Measurements from ENCODE around the gene FOXQ1.
"Not testable (repeated sequence)": the region's sequence is repeated elsewhere in the genome, so short reads cannot be mapped to it uniquely, and the experiment has no call there.

Gene FOXQ1

DNA sequence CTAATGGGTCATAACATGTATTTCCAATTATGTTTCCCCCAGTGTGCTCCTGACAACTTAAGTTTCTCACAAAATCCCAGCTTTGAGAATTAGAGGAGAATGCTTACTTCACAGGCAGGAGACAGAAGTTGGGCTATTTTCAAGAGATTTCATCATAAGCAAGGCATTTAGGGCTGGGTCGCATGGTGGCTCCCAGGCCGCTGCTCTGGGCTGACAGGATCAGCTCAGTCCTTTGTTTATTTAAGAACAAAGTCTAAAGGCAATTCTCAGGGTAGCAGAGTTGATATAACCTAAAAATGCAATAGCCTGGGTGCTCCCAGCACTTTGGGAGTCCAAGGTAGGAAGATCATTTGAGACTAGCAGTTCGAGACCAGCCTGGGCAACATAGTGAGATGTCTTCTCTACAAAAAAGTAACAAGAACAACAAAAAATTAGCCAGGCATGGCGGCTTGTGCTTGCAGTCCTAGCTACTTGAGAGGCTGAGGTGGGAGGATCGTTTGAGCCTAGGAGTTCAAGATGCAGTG, 10.9 kb downstream of the FOXQ1 start:
- DNase-seq = no peak

DNA sequence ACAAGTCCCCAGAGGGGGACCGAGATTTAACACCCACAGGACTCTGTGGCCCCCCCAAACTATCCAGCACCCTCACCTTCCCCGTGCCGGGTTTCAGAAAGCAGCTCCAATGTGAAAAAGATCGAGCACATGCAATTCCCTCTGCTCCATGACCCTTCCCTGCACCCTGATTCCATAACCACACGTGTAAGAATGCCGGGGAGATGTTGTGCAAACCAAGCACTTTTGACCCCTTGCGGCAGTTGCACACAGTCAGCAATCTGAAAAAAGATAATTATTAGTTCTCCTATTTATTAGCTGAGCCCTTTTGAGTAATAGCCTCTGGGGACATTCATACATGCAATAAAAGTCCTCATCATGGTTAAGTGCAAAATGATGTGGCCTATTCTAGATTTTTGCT, 13.0 kb downstream of the FOXQ1 start:
- DNase-seq = no peak

DNA sequence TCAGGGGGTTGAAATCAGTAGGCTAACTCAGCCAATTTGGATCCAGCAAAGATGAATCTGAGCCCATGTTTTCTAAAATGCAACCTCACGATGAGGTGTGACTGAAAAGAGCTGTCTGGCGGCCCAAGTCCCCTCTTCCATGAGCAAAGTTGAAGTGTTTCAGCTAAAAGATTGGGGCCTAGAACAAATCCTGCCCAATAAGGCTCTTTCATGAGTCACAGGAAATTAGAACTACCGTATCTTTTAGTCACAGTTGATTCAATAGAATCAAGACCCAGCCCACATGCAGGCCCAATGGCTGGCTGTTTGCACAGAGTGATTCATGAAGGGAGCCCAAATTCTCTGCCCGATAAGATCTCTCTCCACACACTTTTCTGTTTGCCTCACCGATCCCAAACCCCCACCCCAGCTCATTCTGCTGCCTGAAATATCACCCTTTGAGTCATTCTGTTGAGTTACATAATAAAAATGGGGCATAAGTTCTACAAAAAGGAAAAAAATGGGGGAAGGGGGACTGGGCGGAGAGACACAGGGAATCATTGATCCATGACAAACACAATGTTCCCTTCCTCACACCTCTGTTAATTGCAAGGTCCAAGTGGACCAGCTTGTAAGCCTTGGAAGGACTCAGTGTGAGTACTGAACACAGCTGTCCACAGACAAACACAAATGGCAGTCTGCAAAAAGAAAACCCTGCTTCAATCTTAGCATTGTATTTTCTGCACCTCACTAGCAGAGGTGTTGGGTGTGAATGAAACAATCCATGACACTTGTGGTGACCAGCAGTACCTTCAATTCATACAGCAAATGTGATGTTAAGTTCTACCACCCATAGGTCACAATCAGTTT, 13.8 kb downstream of the FOXQ1 start:
- DNase-seq = no peak

DNA sequence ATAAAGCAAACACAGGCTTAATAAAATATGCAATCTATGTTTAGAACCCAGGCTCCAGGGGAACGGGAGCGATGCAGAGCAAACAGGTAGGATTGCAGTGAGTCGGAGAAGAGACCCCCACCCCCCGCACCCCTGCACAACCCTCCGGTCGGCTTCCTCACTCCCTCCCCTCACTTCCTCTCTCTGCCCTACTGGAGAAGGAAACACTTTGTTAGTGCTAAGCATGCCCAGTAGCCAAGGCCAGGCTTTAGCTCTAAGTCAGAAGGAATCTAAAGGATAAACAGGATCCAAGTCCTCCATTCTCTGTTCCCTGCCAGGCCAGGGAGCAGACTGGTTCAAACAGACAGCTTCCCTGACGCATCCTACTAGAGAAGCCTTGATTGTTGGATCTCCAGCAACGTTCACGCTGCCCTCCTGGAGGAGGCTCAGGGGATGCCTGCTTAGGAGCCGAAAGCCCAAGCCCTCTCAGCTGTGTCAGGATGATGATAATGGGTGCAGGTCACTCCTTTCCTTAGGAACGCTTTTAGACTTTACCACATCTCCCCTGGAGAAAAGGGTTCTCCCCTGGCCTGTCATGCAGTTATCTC, 14.7 kb downstream of the FOXQ1 start:
- no peak for DNase-seq

DNA sequence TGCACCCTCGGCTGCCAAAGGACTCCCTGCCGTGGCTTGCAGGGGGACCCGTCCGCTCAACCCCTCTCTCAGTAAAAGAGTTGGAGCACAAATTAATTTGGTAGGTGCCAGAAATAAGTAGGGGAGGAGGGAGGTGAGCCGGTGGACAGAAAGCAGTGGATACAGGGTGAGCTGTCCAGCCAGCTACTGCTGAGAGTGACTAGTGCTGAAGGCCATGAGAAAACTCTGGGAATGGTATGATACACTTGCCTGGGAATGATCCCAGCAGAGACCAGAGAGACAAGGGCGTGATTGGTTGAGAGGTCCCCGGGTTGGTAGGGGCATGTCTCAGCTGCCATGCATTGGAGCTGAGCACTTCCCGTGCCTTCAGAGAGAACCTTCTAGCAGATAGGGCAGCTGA, 15.7 kb downstream of the FOXQ1 start:
- DNase-seq = no peak

DNA sequence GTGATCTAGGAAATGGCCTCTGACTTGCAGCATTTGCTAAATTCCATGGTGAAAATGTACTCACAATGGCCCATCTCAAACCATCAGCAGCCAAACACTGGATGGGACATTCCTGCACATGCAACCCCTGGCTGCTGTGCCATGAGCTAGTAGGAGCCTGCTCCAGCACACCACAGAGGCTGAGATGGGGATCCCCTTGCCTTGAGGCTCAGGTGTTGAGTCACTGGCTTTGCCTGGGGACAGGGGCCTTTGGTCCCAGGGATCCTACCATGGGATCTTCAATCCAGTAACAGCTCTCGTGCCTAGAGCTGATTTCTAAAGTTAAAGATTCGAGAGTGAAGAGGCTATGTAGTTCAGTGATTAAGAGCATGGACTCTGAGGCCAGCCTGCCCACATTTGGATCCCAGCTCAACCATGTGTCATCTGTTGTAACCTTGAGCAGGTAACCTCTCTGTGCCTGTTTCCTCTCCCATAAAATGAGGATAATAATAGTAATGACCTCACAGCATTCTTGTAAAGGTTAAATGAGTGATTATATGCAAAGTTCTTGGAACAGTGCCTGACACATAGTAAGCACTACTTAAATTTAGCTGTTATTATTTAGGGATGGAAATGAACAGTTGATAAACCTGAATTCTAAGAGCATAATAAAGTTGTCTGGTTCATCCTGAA, 16.4 kb downstream of the FOXQ1 start:
- DNase-seq = no peak

DNA sequence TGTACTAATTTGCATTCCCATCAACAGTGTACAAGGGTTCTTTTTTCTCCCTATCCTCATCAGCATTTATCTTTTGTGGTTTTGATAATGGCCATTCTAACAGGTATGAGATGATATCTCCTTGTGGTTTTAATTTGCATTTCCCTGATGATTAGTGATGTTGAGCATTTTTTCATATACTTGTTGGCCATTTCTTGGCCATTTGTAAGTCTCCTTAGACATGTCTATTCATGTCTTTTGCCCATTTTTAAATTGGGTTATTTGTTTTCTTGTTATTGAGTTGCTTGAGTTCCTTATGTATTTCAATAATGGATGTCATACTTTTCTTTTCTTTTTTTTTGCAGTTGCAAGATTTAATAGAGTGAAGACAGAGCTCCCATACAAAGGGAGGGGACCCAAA, 17.8 kb downstream of the FOXQ1 start:
- DNase-seq = no peak

DNA sequence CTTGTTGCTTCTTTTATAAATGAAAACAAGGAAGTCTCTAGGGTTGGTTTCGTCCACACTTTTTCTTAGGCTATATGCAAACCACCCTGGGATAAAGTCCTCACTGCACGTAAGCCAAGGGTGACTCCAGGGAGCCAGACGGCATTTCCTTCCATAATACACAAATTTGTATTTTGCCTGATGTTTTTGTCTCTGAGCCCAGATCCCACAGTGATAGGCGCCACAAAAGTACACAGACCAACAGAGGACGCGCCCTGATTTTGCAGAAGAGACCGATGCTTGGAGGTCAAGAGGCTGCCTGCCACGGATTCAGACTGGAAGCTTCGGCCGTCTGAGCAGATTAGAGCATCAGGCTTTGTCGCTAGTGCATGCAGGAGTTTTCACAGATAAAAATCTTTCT, 22.8 kb downstream of the FOXQ1 start:
- DNase-seq = no peak

DNA sequence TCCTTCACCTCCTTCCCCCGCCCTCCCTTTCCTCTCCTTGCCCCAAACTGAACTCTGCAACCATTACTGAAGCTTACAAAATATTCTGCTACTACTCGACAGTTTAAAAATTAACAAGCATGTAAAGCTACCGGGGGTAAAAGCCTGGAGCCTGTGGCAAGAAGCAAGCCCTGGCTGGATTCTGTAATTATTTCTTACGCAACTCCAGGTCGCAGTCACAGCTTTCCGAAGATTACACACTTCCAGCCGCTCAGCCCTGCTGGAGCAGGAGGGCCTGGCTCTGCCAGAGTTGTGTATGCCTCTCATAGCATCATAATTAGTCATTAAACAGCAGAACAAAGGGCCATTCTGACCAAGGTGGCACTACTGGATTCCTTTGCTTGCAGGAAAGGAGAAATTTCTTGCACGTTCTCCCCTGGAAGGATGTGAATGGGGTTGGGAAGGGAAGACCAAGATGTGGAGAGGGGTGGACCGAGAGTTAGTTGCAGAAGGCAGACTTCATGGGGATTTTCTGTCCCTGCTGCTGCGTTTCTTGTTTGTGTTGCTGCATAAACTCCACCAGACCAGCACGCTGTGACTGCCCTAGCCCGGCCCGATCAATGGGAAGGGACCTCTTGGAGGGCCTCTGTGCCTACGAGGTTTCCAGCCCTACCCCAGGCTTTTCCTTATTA, 23.6 kb downstream of the FOXQ1 start:
- DNase-seq = no peak

DNA sequence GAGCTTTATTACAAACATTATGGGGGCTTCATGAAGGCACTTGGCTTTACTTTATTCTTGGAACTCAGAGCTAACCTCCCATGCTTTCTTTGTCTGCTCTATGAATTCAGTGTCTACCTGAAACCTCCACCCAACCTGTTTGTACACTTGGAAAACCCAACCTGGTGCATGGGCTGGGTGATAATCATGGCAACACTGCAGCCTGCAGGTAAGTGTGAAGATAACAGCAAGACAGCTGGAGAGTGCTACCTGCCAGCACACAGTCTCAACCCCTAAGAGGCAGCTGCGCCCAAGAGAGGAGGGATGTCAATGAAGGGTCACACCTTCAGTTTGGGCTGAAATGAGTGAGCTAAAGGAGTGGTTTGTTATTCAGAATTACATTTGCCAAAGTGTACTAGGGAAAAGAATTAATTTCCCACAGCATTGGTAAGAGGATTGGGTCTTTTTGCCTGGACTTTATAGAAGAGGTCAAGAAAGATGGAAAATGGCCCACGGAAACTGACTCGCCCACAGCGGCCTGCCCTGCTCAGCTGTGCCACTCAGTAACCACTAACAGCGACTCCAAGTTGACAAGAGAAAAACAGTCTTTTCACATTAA, 24.4 kb downstream of the FOXQ1 start:
- DNase-seq = no peak

DNA sequence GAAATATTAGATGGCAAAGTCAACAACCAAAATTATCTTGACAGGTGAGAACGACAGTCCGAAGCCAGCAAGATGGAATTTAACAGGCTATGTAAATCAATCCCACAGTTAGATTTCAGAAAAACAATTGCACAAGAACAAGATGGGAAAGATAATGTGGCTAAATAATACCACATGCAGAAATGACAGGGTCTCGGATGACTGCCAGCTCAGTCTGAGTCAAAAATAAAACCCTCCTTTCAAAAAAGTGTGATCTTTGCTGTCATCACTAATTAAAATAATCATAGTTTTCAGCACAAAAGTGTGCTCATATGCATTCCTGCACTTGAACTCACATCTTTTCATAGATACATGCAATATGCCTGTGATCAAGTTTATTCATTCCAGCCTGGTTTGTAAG, 25.9 kb downstream of the FOXQ1 start:
- no peak for DNase-seq

DNA sequence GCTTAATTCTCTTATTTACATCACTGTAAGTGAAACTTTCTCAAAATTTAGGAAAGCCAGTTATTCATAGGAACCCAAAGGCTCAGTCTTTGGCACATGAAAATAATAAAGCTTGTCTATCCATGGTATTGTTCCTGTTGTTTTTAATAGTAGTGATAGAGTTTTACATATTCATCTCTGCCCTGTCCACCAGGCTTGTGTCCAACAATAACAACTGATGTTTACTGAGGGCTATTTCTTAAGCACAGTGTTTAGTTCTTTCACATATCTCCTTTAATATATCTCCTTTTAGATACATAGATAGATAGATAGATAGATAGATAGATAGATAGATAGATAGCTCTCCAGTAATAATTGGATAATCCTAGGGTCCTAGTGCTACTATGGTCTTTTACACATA, 34.2 kb downstream of the FOXQ1 start:
- no peak for DNase-seq

DNA sequence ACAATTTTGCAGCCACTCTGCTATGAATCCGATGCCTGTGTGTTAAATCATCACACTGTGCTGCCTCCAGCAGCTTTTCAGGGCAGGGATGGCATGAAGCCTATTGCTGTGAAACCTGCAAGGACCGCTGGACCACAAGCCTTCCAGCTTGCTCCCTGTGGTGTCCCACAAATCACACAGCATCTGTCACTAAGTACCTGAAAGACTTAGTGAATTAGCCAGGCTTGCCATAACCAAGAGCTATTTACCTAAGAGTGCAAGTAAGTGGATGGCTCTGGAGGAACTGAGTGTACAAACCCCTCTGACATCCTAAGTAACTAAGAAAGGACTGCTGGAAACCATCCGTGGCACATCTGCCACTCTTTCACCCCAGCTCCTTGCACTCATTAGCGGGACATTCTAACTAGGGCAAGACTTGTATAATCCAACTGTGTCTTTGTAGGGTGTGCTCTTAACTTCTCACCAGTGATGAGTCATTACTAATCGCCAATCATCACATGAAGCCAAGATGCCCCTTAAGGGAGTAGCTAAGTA, 34.7 kb downstream of the FOXQ1 start:
- no peak for DNase-seq

DNA sequence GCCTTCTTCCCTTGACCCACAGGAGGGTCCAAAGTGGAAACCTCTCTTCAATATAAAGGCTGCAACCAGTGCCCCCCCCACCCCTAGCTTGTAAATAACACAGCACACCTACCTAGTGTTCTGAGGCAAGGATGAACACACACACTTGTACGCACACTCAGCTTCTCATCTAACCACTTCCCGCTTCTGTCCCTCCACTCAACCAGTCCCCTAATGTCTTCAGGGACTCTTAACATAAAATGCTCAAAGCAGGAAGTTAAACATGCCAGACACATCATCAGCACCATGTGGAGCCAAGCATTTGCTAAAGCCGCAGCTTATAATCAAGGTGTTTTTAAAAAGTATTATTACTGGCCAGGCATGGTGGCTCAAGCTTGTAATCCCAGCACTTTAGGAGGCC, 35.3 kb downstream of the FOXQ1 start:
- no peak for DNase-seq

DNA sequence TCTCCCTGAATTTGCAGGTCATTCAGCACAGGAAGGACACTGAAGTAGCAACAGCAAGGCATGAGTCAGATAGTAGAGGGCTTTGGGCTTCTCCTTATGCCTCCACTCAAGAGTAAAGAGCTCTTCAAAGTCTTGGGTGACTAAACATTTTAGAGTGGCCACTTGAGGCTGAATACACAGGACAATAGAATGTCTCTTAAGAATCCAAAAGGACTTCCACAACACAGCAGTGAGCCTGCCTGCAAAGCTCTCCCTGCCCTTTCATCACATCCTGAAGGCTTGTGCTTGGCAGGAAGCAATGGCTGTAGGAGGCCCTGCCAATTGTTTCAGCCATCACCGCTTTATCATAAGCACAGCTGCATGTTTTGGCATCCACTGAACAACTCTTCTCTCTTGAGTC, 36.8 kb downstream of the FOXQ1 start:
- DNase-seq = no peak

DNA sequence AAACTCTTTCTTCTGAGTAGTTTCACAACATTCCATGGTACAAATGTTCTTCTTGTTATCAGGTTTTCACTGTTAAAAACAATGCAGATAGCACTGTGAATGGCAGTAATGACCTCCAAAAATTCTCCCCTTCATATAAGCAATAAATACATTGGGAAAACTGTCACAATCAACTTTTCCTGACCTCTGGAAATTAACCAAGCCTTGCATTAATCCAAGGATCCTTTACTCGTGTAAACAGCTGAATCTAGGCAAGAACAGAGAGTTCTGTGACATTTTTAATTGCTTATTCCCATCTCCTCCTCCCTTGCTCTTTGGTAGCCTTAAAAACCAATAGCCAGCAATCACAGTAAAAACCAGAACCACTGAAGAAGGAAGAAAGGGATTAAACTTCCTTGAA, 37.8 kb downstream of the FOXQ1 start:
- no peak for DNase-seq

DNA sequence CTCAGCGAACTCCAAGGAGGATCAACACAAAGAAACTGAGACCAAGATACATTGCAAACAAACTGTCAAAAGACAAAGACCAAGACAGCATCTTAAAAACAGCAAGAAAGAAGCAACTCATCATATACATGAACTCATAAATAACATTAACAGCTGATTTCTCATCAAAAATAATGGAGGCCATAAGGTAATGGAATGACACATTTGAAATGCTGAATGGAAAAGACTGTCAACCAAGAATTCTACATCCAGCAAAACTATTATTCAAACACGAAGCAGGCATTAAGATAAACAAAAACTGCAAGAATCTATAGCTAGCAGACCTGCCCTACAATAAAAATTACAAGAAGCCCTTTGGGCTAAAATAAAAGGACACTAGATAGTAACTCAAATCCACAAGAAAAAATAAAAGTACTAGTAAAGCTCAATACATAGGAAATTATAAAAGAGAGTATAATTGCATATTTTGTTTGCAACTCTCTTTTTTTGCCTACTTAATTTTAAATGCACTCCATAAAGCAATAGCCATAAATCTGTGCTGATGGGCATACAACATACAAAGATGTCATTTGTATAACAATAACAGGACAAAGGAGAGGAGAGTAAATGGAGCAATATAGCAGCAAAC, 39.6 kb downstream of the FOXQ1 start:
- no peak for DNase-seq

DNA sequence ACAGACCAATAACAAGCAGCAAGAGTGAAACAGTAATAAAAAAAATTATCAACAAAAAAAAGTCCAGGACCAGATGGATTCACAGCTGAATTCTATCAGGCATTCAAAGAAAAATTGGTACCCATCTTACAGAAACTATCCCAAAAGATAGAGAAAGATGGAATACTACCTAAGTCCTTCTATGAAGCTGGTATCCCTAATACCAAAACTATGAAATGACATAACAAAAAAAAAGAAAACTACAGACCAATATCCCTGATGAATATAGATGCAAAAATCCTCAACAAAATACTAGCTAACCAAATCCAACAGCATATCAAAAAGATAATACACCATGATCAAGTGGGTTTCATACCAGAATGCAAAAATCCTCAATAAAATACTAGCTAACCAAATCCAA, 43.2 kb downstream of the FOXQ1 start:
- not testable (repeated sequence) for DNase-seq

DNA sequence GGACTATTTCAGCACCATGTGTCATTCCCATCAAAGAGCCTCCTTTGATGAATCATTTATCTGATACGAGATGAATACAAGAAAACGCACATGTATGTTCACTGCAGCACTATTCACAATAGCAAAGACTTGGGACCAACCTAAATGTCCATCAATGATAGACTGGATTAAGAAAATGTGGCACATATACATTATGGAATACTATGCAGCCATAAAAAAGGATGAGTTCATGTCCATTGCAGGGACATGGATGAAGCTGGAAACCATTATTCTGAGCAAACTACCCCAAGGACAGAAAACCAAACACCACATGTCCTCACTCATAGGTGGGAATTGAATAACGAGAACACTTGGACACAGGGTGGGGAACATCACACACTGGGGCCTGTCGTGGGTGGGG, 49.8 kb downstream of the FOXQ1 start:
- DNase-seq = not testable (repeated sequence)

DNA sequence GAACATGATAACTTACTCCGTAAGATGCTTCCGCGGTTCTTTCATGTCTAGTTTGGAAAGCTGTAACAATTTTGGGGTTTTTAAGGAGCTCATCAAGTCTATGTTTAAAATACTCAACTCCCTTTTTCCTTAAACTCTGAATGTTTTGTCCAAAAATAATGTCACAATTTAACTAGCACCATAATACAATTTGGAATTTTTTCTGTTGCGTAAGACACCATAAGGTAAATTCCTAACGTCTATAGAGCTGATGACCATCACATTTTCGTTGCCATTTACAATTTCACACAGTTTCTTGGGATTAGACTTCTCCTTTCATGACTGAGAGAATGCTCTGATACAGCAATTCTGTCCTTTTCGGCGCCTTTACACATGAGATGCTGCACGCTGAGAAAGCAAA, 50.7 kb downstream of the FOXQ1 start:
- DNase-seq = no peak

DNA sequence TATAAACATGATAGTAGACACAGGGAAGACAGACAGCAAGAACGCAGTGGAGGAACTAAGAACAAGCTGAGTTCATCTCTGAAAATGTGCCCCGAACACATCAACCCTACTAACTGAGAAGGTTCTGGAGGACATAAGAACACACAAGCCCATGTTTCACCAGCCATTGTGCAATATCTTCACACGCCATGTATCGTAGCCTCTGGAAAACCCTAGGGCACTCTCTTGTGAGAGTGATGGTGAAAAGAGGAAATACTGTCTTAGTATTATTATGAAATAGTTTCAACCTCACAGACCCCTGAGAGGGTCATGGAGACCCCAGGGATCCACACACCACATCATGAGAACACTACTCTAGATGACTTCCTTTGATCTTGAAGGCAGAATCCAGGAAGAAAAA, 51.4 kb downstream of the FOXQ1 start:
- no peak for DNase-seq

All from NCI-H187 treated with DMSO at 0.1 percent for 48 hours (cell line).